Activated CD4-positive, alpha-beta memory T cell treated with anti-CD3 and anti-CD28 coated beads for 36 hours (primary cell): Measurements from ENCODE around the gene NRL. TPM values are rescaled to one million over a fixed set of nuclear protein-coding genes. Genes with fewer than 3 reads are reported as not detected.

Source experiments
- CTCF ChIA-PET: fragments of 350-600 bp; sonication (Branson Sonifier 250); formaldehyde crosslinking; loops from one replicate; lab custom pipeline; 2021; ENCODE audit warnings: antibody characterized with exemption, inconsistent platforms; lab: Charles Lee
- POLR2A ChIA-PET: fragments of 350-600 bp; sonication (Branson Sonifier 250); formaldehyde crosslinking; loops from one replicate; lab custom pipeline; 2021; ENCODE audit warnings: antibody characterized with exemption; lab: Charles Lee
- DNase-seq: peaks from one replicate; pipeline ENCODE4 v3.0.0-alpha.2; 2020
- H3K27ac Mint-ChIP-seq: one replicate; pipeline ENCODE4 v1.8.0; 2021; ENCODE audit warnings: mixed read lengths
- H3K27me3 Mint-ChIP-seq: one replicate; pipeline ENCODE4 v1.8.0; 2021; ENCODE audit warnings: mixed read lengths
- H3K36me3 Mint-ChIP-seq: one replicate; pipeline ENCODE4 v1.8.0; 2021; ENCODE audit warnings: mixed read lengths
- H3K4me1 Mint-ChIP-seq: one replicate; pipeline ENCODE4 v1.8.0; 2021; ENCODE audit warnings: low read depth, mixed read lengths
- H3K4me3 Mint-ChIP-seq: one replicate; pipeline ENCODE4 v1.8.0; 2021; ENCODE audit warnings: mild to moderate bottlenecking, mixed read lengths
- H3K9me3 Mint-ChIP-seq: one replicate; pipeline ENCODE4 v1.8.0; 2021; ENCODE audit warnings: mixed read lengths
- intact Hi-C: fragments of 100-400 bp; cut with micrococcal nuclease; formaldehyde crosslinking; loops from one replicate; pipeline ENCODE4 v1.15.1; 2023
- total RNA-seq, 2 experiments: library from RNA; stranded (reverse); gene quantifications; one replicate each; pipeline ENCODE4 v1.2.3, GENCODE V29; 2021

The NRL gene
- total RNA-seq, 2 experiments from 2014 or later, result 1.2 to 1.9 TPM

- ChIA-PET CTCF (interaction anchor here (1.0 to 12.9 kb wide), 3 partner anchors 12 to 44 kb away, joined by 3 to 458 read pairs (median 36); partner anchors contain the start of genes CARMIL3 and PCK2), POLR2A (interaction anchor here (0.9 kb wide), 1 partner anchor 15 kb away, joined by 3 read pairs; no protein-coding TSS in a partner anchor)
- Mint-ChIP-seq H3K27me3 (no peaks in the 10 kb centered on the region), H3K9me3 (no peaks in the 10 kb centered on the region), H3K4me3 (no peak overlapping the region), H3K27ac (no peak overlapping the region), H3K4me1 (no peaks in the 10 kb centered on the region), H3K36me3 (no peaks in the 10 kb centered on the region)
- DNase-seq, result no peak
- intact Hi-C loops, result no loop called here
Observed at GRCh38 chr14:24064091-24064795, 50.5 kb downstream of the NRL start.

- Mint-ChIP-seq H3K9me3 (no peaks in the 10 kb centered on the region), H3K27ac (no peak overlapping the region), H3K36me3 (no peaks in the 10 kb centered on the region), H3K4me1 (no peaks in the 10 kb centered on the region), H3K4me3 (no peak overlapping the region), H3K27me3 (no peaks in the 10 kb centered on the region)
- ChIA-PET POLR2A (interaction anchor here (0.9 kb wide), 1 partner anchor 16 kb away, joined by 3 read pairs; no protein-coding TSS in a partner anchor), CTCF (interaction anchor here (4.8 to 12.9 kb wide), 2 partner anchors 30 to 45 kb away, joined by 36 to 458 read pairs; partner anchors contain the start of gene PCK2)
- intact Hi-C loops, result no loop called here
- no peak for DNase-seq
Observed at GRCh38 chr14:24063263-24063836, 51.4 kb downstream of the NRL start.

- H3K4me3 Mint-ChIP-seq, result no peak overlapping the region
- POLR2A ChIA-PET, result interaction anchor here (1.1 kb wide), 1 partner anchor 33 kb away, joined by 3 read pairs; no protein-coding TSS in a partner anchor
- intact Hi-C loops, result no loop called here
- CTCF ChIA-PET, result interaction anchor here (4.8 to 12.9 kb wide), 3 partner anchors 31 to 99 kb away, joined by 36 to 458 read pairs (median 47); partner anchors contain the start of genes IRF9 and PCK2
- no peaks in the 10 kb centered on the region for H3K4me1 Mint-ChIP-seq
- H3K27ac Mint-ChIP-seq, result no peak overlapping the region
- H3K9me3 Mint-ChIP-seq, result no peaks in the 10 kb centered on the region
- H3K36me3 Mint-ChIP-seq, result no peaks in the 10 kb centered on the region
- no peak for DNase-seq
- no peaks in the 10 kb centered on the region for H3K27me3 Mint-ChIP-seq
Observed at GRCh38 chr14:24062216-24062980, 52.4 kb downstream of the NRL start.

GRCh38 chr14:24060984-24061913 lies 53.5 kb downstream of the NRL start:
- no peak overlapping the region for H3K27ac Mint-ChIP-seq
- H3K4me1 Mint-ChIP-seq, result no peaks in the 10 kb centered on the region
- CTCF ChIA-PET, result interaction anchor here (0.6 to 12.9 kb wide), 5 partner anchors 20 to 100 kb away, joined by 3 to 458 read pairs (median 36); partner anchors contain the start of genes IRF9 and PCK2
- no peaks in the 10 kb centered on the region for H3K27me3 Mint-ChIP-seq
- POLR2A ChIA-PET, result interaction anchor here (1.1 kb wide), 1 partner anchor 34 kb away, joined by 3 read pairs; no protein-coding TSS in a partner anchor
- H3K9me3 Mint-ChIP-seq, result no peaks in the 10 kb centered on the region
- no peak overlapping the region for H3K4me3 Mint-ChIP-seq
- DNase-seq, result no peak
- no peaks in the 10 kb centered on the region for H3K36me3 Mint-ChIP-seq
- intact Hi-C loops, result no loop called here

- H3K27me3 Mint-ChIP-seq, result no peaks in the 10 kb centered on the region
- intact Hi-C loops, result no loop called here
- H3K27ac Mint-ChIP-seq, result no peak overlapping the region
- no peak overlapping the region for H3K4me3 Mint-ChIP-seq
- no peaks in the 10 kb centered on the region for H3K36me3 Mint-ChIP-seq
- H3K4me1 Mint-ChIP-seq, result no peaks in the 10 kb centered on the region
- H3K9me3 Mint-ChIP-seq, result no peaks in the 10 kb centered on the region
- DNase-seq, result no peak
- ChIA-PET POLR2A (no interaction called here), CTCF (interaction anchor here (0.7 to 12.9 kb wide), 5 partner anchors 21 to 101 kb away, joined by 3 to 458 read pairs (median 36); partner anchors contain the start of genes IRF9 and PCK2)
Observed at GRCh38 chr14:24060443-24060842, 54.3 kb downstream of the NRL start.

GRCh38 chr14:24059841-24060388 lies 54.8 kb downstream of the NRL start:
- CTCF ChIA-PET, result interaction anchor here (0.7 to 12.9 kb wide), 6 partner anchors 14 to 101 kb away, joined by 3 to 458 read pairs (median 40); partner anchors contain the start of genes CPNE6, DCAF11, IRF9 and NRL
- Mint-ChIP-seq H3K27me3 (no peaks in the 10 kb centered on the region), H3K9me3 (no peaks in the 10 kb centered on the region), H3K4me1 (no peaks in the 10 kb centered on the region), H3K4me3 (no peak overlapping the region), H3K36me3 (no peaks in the 10 kb centered on the region), H3K27ac (no peak overlapping the region)
- intact Hi-C loops, result loop anchor here (2.0 to 10.0 kb wide), 2 partner anchors 45 to 215 kb away; partner anchors contain the start of gene RABGGTA
- POLR2A ChIA-PET, result no interaction called here
- no peak for DNase-seq

GRCh38 chr14:24058951-24059475 lies 55.7 kb downstream of the NRL start:
- H3K36me3 Mint-ChIP-seq, result no peaks in the 10 kb centered on the region
- ChIA-PET POLR2A (interaction anchor here (1.1 to 3.9 kb wide), 8 partner anchors 21 to 136 kb away, joined by 3 to 28 read pairs (median 6); partner anchors contain the start of genes DCAF11, NRL, PCK2 and TM9SF1), CTCF (interaction anchor here (0.8 to 12.9 kb wide), 19 partner anchors 8 to 122 kb away, joined by 3 to 458 read pairs (median 9); partner anchors contain the start of genes CPNE6, DCAF11, FITM1 and IRF9)
- H3K27me3 Mint-ChIP-seq, result peaks cover 3% of the 10 kb centered on the region
- no peak overlapping the region for H3K27ac Mint-ChIP-seq
- H3K4me1 Mint-ChIP-seq, result peaks cover under 1% of the 10 kb centered on the region
- DNase-seq, result no peak
- intact Hi-C loops, result loop anchor here (1.0 to 10.0 kb wide), 5 partner anchors 31 to 216 kb away; partner anchors contain the start of genes IRF9 and RABGGTA
- no peak overlapping the region for H3K4me3 Mint-ChIP-seq
- no peaks in the 10 kb centered on the region for H3K9me3 Mint-ChIP-seq

GRCh38 chr14:24058260-24058950 lies 56.3 kb downstream of the NRL start:
- H3K9me3 Mint-ChIP-seq, result no peaks in the 10 kb centered on the region
- H3K4me1 Mint-ChIP-seq, result peaks cover 7% of the 10 kb centered on the region
- intact Hi-C loops, result loop anchor here (1.0 to 10.0 kb wide), 5 partner anchors 32 to 216 kb away; partner anchors contain the start of genes IRF9 and RABGGTA
- POLR2A ChIA-PET, result interaction anchor here (0.7 to 3.9 kb wide), 12 partner anchors 22 to 239 kb away, joined by 3 to 28 read pairs (median 5); partner anchors contain the start of genes DCAF11, NRL, PCK2 and RNF31
- H3K27me3 Mint-ChIP-seq, result peaks cover 4% of the 10 kb centered on the region
- no peak overlapping the region for H3K4me3 Mint-ChIP-seq
- CTCF ChIA-PET, result interaction anchor here (0.6 to 12.9 kb wide), 38 partner anchors 9 to 476 kb away, joined by 3 to 458 read pairs (median 4); partner anchors contain the start of genes CPNE6, DCAF11, EMC9 and FITM1
- H3K36me3 Mint-ChIP-seq, result no peaks in the 10 kb centered on the region
- DNase-seq, result peak; percentile 83
- H3K27ac Mint-ChIP-seq, result peak overlapping the region; percentile 4

GRCh38 chr14:24057867-24058259 lies 56.9 kb downstream of the NRL start:
- H3K27ac Mint-ChIP-seq, result peak overlapping the region; percentile 4
- peaks cover 12% of the 10 kb centered on the region for H3K4me1 Mint-ChIP-seq
- no peak overlapping the region for H3K4me3 Mint-ChIP-seq
- DNase-seq, result no peak
- H3K36me3 Mint-ChIP-seq, result no peaks in the 10 kb centered on the region
- H3K9me3 Mint-ChIP-seq, result no peaks in the 10 kb centered on the region
- peaks cover 4% of the 10 kb centered on the region for H3K27me3 Mint-ChIP-seq
- ChIA-PET POLR2A (interaction anchor here (0.7 to 3.9 kb wide), 12 partner anchors 22 to 240 kb away, joined by 3 to 28 read pairs (median 5); partner anchors contain the start of genes DCAF11, NRL, PCK2 and RNF31), CTCF (interaction anchor here (0.6 to 12.9 kb wide), 36 partner anchors 9 to 475 kb away, joined by 3 to 458 read pairs (median 4); partner anchors contain the start of genes CPNE6, DCAF11, EMC9 and FITM1)
- intact Hi-C loops, result loop anchor here (1.0 to 10.0 kb wide), 5 partner anchors 32 to 217 kb away; partner anchors contain the start of genes IRF9 and RABGGTA
